Activated naive CD4-positive, alpha-beta T cell treated with Interleukin-2 at 50 U/mL for 16 hours (primary cell): ENCODE results near the gene PTGES3.

Source experiments
- DNase-seq: peaks from one replicate; pipeline ENCODE4 v3.0.0-alpha.2; 2020

Gene PTGES3

DNA sequence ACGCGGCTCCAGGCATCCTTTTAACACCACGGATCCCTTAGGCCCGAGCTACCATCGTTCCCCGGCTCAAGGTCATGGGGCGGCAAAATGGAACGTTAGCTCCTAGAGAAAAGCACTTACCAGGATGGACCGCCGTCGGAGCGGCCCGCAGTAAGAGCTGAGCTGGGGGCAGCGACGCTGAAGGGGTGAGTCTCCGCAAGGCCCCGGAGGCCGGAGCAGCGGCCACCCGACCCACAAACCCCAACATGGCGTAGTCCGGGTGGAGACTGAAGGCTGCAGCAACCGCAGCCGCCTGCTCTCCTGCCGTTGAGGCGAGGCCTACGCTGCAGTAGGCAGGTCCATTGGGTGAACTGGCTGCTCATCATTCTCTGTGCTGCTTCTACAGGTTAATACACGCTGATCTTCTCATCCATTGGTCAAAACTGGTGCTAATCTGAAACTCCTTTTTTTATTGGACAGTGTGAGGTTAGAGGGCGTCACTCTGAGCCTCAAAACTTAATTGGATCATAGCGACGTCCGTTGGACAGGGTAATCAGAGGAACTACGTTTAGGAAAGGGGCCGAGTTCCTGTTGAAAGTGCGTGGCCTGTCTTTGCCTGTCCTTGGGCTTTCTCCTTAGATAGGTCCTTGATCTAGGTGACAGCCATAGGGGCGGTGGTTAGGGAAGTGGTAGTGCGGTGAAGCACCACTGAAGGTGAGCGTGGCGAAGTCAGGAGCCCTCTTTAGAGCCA, 42.2 kb downstream of the PTGES3 start, which contains the start of gene ATP5F1B:
Gene ATP5F1B, minus strand, starts transcription at position 268 of the 730 bp plus-strand sequence. Its CDS starts 21 bp downstream, at position 247.
- DNase-seq, result peak; percentile 91

DNA sequence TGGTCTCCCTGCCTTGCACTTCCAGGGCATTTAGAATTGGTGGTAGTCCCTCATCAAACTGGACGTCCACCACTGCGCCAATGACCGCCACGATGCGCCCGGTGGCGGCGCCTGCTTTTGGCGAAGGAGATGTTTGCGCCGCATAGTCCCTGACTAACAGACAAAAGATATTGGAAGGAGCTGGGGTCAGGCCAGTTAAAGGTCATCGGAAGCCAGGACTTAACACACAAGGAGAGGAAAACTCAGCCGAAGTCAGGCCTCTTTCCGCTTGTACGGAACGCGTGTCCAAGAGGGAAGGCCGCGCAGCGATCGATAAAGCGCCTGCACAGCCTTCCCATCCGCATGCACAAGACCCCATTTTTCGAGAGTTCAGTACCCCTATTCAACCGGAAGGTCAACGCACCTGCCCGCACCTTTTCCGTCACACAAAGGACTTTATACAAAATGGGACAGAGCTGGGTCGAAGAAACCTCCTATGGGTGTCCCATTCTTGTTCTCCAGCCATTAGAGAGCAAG, 42.8 kb downstream of the PTGES3 start:
- DNase-seq, result no peak

DNA sequence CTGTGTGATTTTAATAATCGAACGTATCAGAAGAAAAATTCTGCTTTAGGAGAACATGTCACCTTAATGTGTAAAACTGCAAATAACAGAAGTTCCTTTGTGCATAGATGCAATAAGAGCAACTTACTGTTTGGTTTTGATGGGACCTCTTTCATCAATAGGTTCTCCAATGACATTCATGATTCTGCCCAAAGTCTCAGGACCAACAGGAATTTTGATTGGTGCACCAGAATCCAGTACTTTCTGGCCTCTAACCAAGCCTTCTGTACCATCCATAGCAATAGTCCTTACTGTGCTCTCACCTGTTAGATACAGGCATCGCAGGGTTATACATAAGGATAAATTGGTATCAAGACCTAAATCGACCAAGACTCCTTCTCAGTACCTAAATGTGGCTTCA, 43.4 kb downstream of the PTGES3 start:
- DNase-seq, result no peak

DNA sequence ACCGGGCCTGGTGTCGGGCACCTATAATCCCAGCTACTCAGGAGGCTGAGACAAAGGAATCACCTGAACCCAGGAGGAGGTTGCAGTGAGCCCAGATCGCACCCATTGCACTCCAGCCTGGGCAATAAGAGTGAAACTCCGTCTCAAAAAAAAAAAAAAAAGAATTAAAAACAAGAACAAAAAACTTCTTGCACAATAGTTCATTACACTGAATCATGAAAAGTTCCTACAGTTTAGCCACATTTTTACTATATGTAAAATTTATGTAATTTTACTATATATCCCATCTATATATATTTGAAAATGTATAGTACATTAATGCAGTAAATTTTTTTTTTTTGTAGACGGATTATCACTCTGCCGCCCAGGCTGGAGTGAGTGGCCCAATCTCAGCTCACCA, 46.9 kb downstream of the PTGES3 start:
- no peak for DNase-seq

DNA sequence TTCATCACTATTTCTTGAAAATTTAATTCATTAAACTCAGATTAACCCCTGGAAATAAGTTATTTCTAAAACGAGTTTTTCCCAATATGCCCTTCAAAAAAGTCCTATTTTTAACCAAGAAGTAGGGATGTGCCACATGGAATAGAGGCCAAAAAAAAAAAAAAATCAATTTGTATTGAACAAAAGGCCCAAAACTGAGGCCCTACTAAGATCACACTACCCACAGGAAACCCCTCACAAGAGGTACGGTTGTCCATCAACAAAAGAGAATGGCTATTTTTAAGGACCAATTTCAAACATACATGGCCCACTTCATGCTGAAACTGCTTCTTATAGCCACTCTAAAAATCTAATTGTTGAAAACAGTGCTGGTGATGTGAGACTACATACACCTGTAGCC, 50.5 kb downstream of the PTGES3 start:
- DNase-seq, result no peak

DNA sequence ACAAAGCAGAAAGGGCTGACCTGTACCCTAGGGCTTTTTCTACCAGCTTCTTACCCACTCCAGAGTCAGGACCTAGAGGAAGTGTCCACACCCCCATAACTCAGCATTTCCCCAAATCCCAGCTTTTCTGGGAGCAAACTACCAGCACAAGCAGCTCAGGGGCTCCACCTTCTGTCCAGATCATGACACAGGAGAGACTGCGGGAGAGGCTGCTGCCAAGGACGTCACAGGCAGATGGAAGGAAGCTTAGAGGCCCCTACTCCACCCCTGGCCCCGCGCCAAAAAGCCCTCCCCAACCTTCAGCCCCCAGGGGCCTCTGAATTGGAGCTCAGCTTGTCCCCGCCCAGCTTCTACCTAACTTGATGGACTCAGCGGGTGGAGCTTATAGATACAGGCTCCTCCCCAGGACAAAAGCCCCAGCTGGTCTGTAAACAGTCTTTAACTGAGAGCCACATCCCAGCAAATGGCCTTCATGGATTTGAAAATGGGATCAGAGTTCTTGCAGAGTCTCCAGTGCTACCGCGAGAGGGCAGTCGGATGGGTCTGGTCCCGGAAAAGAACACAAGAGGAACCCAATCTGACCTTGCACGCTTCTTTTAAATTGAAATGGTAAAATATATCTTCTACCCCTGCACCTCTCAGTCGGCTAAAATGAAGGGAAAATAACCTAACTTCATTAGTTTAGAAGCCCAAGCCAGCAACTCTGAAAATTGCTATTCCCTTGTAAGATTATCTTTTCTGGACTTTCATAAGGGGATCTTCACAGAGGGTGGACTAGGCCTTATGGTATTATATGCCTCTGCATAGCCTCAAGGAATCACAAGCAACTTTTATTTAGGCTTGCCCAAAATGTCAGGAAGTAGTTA, 51.2 kb downstream of the PTGES3 start:
- peak; percentile 86 for DNase-seq

DNA sequence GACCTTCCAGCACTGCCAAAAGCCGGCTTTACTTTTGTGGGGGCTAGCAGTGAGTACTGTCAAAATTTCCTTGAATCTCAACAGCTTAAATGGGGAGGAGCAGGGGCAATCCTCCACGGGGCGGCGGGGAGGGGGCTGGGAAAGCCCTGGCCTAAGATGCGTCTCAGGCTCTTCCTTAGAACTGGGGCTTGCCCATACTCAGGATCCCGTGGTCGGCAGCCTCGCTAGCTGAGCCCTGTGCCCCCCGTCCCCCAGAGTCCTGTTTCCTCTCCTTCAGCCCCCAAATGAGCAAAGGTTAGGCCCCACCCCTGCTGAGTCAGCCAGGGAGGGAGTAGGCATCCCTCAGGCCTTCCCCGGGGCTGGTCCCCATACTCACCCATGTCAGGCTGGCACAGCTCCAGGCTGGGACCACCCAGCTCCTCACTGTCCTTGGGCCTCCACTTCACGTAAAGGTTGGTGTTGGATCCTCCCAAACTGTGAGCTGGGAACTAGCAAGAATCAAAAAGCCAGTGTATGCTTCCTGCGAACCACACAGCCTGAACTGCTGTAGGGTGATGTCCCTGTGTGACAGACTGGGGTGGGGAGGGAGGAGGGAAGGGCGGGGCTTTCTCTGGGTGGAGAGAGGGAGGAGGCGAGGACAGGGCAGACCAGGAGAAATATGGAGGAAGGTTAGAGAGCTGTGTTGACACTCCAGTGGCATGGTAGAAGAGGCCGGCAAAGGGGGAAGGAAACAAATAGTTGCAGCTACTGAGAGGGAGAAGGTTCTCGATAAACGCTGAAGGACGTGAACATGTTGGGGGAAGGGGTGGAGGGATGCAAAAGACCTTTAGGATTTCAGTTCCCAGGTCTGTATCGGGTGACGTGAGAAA, 52.0 kb downstream of the PTGES3 start:
- peak; percentile 86 for DNase-seq

DNA sequence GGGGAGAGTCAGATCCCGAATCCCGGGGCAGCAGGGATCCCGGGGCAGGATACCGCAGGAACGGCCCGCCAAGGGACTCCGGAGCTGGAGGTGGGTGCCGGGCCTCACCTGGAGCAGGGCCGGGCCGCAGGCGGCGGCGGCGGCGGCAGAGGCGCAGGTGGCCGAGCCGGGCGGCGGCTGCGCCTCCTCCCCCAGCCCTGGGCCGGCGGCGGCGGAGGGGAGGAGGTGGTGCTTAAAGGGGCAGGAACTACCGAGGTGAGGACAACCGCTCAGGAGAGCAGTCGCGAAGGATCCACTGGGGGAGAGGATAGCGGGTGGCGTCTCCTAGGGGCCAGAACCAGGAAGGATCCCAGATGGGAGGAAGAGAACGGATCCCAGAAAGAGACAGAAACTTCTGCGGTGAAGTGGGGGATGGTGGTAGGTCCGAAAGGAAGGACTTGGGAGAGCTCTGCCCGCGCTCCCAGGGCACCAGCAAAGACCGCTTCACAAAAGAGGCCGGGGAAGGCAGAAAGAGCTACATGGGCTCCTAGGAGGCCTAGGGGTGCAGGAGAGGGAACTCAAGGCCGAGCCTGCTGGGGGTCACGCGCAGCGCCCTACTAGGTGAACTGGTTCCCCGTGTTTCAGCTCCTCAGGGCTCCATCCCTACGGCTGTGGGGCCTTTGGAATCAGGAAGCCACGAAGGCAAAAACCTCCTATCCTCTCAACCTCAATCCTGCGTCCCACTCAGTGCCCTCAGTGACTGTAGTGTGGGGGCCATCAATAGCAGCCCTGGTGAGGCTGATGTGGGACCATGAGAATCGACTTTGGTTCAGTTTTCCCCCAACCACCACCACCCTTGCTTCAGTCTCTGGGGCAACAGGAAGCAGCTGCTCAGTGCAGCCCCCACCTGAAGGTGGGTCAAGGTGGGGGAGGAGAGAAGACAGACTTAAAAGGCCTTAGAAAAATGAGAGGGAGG, 53.0 kb downstream of the PTGES3 start:
- peak; percentile 71 for DNase-seq

DNA sequence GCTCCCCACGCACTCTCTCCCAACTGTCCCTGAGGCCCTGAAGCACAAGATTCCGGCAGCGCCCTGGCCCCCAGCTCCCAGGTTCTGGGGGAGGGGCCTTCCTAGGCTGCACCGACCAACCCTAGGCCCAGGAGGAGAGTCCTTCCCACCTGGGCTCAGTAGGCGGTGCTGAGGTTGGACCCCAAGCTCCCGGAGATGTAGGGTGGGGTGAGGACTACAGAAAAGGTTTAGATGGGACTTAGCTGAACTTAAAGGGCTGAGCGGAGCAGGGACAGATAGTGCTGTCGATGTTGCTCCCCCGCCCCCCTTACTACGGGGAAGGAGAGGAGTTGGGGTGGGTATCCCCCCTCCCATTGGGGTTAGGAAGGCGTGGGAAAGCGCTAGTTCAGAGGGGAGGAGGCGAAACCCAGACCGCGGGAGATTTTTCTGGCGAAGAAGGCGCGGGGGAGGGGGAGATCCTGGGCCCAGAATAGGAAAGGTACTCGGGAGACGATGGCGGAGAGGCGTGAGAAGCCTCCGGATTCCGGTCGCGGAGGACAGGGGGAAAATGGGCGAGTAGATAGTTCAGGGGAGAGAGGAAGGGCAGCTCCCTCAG, 53.7 kb downstream of the PTGES3 start:
- peak; percentile 34 for DNase-seq

DNA sequence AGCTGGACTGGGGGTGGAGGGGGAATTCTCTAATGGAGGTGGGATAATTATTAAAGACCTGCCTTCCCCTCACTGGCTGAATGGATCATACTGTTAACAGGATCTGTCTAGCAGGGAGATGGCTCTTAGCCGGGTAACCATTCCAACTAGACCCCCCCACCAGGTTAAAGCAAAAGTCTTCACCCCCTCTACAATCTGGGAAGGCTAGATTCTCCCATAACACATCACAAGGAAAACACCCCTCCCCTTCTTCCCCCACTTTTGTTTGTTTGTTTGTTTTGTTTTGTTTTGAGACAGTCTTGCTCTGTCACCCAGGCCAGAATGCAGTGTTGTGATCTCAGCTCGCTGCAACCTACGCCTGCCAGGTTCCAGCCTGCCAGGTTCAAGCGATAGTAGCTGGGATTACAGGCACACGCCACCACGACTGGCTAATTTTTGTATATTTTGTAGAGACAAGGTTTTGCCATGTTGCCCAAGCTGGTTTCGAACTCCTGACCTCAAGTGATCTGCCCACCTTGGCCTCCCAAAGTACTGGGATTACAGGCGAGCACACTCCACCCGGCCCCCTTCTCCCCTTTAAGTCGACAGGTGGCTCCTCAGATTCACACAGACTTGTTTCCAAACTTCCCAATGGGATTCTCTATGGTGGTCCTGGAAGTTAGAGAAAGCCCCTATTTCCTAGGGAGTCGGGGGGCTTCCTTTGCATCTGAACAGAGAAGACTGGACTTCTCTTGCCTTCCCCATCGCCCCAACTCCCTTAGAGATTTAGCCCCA, 54.4 kb downstream of the PTGES3 start:
- DNase-seq, result no peak

DNA sequence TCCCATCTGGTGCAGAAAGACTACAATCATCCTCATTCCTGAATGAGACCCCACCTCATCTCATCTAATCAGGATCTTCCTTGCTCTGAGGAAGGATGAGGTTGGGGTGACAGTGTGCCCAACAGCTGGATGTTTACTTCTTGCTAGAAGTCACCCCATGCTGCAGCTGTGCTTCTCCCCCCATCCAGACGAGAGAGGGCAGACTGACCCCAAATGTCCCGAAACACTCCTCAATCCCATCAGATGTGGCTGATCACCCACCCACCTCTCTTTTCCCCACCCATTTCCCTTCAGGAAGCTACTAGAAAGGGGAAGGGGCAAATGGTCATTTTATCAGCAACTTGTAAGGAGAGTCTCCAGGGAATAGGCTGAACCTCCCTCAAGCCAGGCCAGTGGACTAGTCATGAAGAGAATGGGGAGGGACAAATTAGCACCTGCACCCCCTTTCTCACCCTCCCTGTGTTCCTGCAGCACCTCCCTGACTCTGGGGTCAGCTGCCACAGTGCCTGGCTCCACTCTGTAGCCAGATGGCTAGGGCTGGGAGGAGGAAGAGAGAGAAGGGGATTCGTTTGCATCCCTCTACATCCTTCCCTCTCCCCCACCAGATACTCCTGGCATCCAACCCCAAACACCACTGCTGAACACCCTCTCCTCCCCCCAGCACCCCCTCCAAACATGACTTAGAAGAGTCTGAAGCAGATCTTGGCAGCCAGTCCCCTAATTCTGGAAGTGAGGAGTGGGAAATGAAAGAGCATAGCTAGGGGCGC, 55.2 kb downstream of the PTGES3 start:
- no peak for DNase-seq

DNA sequence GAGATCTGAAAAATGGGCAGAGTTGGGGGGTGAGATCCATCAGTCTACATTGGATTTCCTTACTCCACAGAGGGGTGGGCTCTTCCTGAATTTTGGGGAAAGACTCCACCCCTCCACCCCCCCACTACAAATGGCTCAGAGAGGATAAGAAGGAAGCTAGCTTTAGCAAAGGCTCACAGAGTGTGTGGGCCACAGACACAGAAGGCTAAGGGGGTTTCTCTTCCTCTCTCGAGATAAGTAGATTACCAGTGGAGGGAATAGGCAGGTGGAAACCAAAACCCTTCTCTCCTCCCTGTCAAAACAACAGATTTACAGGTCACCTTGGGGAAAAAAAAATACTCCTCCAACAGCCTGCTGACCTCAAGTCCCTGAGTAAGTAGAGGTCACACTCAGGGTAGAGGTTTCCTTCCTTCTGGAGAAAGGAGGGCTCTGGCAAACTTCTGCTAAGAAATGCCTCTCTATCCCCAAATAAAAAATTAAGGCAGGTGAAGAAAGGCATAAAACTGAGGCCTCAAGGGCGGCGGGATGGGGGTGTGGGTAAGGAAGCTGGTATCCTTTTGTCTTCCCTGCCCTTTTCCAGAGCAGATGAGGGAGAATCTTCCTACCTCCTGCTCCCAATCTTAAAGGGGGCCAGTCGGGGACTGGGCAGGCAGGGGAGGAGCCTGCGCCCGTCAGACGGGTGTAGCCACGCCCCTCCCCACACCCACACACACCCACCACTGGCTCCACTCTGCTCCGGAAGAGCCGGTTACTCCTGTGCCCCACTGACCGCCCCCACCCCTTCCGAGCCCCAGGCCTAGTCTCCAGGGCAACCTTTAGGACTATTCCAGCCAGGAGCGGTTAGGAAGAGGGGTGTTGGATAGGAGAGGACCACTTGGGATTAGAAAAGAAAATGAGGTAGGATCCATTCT, 56.0 kb downstream of the PTGES3 start:
- DNase-seq, result peak; percentile 64

DNA sequence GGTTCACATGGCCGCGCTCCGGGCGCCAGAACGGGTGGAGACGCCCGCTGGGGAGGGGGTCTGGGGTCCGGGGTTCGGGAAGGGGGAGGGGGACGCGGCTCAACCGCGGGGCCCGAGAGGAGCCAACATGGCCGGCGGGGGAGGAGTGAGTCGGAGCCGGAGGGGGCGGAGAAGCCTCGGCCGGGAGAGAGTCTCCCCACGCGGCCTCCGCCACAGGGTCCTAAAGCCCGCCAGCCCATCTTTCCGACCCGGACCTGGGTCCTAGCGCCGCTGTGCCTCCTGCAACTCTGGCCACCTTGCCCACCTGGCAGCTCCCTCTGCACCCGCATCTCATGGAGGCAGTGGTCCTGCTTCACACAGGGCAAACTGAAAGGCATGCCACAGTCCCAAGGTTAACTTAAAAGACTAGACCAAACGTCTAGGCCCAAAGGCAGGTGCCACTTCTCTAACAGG, 57.9 kb downstream of the PTGES3 start, which contains the start of gene BAZ2A:
Gene BAZ2A, minus strand, starts transcription at position 147 of the 453 bp plus-strand sequence. CDS start 12,796 bp downstream, outside the sequence.
- peak; percentile 89 for DNase-seq

DNA sequence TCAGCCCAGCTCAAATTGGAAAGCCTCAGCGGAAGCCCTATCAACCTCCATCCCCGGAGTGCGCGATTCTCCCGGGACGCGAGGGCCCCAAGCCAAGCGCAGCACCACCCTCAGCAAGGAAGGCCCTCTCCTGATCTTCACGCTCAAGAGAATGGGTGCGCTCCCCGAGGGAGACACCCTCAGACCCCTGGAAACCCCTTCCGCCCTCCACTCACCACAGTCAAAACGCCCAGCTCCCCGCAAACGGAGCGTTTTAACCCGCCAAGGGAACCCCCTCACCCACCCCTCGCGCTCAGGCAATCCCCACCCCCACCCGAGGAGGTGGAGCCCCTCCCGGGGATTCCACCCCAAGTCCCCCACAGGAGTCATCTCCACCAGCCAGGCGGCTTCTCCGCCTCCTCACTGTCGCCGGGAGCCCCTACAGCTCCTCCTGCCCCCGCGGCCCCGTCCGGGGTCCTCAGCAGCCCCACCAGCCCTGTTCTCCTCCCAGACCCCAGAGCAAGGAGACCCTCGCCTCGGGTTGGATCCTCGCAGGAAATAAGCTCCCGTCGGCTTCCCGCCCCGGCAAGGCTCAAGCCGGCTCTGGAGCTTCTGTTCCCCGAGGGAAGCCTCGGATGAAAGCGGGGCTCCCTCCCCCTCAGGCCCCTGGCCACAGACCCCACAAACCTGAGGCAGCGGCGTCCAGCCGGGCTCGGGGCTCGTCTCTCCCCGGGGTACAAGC, 58.5 kb downstream of the PTGES3 start:
- DNase-seq, result peak; percentile 62

DNA sequence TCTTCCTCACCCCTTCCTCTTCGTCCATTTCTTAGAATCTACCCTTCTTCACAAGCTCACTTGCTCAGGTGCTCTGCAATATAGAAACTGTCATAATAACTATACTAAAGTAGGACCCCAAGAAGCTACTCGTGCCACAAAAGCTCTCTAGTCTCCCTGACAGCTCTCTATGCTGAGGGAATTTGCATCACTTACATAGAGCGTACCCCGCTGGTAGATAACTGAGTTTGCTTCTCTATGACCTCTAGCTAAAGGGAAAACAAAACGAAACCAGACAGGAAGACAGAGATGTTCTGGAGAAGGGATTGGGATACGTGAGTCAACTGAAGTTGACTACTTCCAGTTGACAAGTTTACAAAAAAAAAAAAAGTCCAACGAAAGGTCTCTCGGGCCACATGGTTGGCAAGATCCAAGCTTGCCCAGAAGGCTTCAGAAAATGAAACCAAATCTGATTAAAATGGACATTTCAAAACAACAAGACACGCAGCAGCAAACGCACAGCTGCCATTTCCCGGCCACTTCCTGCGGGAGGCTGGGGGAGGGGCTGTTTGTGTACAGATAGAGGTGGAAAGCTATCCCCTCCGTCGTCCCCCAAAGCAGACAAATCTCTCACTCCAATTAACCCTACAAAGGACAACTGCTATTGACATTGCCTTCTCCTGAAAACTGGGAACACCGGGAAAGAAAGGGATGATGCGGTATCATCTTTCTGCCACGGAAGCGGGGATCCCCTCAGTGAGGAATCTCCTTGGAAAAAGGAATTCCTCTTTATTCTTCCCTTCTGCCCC, 59.2 kb downstream of the PTGES3 start:
- DNase-seq, result peak; percentile 62

DNA sequence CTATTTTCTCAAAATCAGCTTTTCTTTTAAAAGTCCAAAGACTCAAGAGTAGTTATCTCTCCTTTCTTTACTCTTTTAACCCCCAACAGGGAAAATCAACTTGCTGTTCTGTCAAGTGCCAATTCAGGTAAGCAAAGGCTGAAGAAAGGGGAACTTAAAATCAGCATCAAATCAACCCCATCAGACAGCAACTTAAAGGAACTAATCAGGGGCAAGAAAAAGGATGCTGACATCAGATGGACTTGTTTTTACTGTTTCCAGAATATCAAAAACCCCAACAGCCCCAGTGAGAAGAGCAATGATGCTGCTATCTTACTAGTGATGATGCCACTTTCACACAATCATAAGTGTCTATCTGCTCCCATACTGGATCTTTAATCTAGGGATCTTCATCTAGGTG, 61.4 kb downstream of the PTGES3 start:
- no peak for DNase-seq

DNA sequence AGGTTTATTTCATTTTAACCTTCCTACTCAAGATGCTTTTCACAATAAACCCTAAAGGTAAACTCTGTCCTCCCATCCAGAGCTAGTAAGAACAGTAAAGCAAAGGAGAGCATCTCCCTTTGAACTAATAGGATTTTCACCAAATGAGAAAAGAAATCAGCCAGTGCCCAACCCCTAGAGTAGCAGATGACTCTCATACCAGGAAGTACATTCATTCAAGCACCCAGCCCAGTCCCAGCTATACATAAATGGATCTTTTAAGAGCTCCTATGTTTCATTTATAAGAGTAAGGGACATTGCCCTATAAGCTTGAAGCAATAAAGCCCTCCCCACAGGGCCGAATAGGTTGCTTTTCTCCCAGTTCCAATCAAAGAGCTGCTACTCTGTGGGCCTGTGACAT, 65.5 kb downstream of the PTGES3 start:
- DNase-seq, result no peak
